Measurements from ENCODE around the gene OVCA2.

The OVCA2 gene

DNA sequence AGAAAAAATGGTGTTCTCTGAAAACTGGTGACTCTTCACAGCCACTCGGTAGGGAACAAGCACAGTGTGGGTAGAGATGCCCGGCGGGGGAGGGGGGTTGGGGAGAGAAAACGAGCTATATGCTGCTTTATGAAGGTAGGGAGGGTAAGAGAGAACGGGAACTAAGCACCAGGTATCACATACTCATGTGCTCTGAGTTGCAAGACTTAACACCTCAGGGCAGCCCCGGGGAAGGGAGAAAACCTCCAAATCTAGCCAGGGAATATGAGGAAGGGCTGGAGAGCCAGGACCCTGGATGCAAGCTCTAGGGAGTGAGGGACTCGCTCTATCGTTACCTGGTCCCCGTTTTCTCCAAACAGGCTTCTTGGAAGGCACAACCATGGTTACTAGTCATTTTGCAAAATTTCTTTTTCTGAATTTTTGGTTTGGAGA, 48.4 kb downstream of the OVCA2 start:
- H3K4me1 ChIP-seq (ENCODE audit: control insufficient read depth, insufficient read depth, low read length): peaks cover 4% of the 10 kb centered on the region; the same call in 1 of the 2 replicates
- no peak overlapping the region for H3K27ac ChIP-seq (ENCODE audit: extremely low read depth, low read depth, low read length)
- CTCF ChIA-PET: interaction anchor here (0.9 to 4.0 kb wide), 6 partner anchors 20 to 156 kb away, joined by 3 to 24 read pairs (median 4); no protein-coding TSS in a partner anchor
- no peaks in the 10 kb centered on the region for H3K9me3 ChIP-seq (ENCODE audit: control insufficient read depth, insufficient read depth, low read depth, low read length)
- H3K4me3 ChIP-seq (ENCODE audit: low read depth, low read length): no peak overlapping the region
- TF ChIP-seq, protein P1, sequence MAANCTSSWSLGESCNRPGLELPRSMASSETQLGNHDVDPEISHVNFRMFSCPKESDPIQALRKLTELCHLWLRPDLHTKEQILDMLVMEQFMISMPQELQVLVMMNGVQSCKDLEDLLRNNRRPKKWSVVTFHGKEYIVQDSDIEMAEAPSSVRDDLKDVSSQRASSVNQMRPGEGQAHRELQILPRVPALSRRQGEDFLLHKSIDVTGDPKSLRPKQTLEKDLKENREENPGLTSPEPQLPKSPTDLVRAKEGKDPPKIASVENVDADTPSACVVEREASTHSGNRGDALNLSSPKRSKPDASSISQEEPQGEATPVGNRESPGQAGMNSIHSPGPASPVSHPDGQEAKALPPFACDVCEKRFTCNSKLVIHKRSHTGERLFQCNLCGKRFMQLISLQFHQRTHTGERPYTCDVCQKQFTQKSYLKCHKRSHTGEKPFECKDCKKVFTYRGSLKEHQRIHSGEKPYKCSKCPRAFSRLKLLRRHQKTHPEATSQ (tag by site-specific recombination; IDR thresholded peaks at IDR 0.05): no peak
- TF ChIP-seq ZNF148 (tag by site-specific recombination; IDR thresholded peaks at IDR 0.05; ENCODE audit: borderline replicate concordance) (no peak), GFI1B (tag by site-specific recombination; IDR thresholded peaks at IDR 0.05) (no peak), ZNF76 (tag by site-specific recombination; IDR thresholded peaks at IDR 0.05; ENCODE audit: borderline replicate concordance, low read depth) (no peak), GLIS1 (tag by site-specific recombination; IDR thresholded peaks at IDR 0.05) (no peak), ZNF560 (tag by site-specific recombination; IDR thresholded peaks at IDR 0.05; ENCODE audit: borderline replicate concordance) (no peak), ZFP41 (tag by site-specific recombination; IDR thresholded peaks at IDR 0.05; ENCODE audit: borderline replicate concordance) (no peak), ZSCAN16 (tag by site-specific recombination; IDR thresholded peaks at IDR 0.05) (no peak), ZNF596 (tag by site-specific recombination; IDR thresholded peaks at IDR 0.05) (no peak), ZNF174 (tag by site-specific recombination; IDR thresholded peaks at IDR 0.05) (no peak), ZNF2 (tag by site-specific recombination; IDR thresholded peaks at IDR 0.05) (no peak), ZNF791 (tag by site-specific recombination; IDR thresholded peaks at IDR 0.05) (no peak), ZNF133 (tag by site-specific recombination; IDR thresholded peaks at IDR 0.05) (no peak), ZNF610 (tag by site-specific recombination; IDR thresholded peaks at IDR 0.05; ENCODE audit: borderline replicate concordance) (no peak), ZNF473 (tag by site-specific recombination; IDR thresholded peaks at IDR 0.05) (no peak), ZNF626 (tag by site-specific recombination; IDR thresholded peaks at IDR 0.05) (no peak), ZNF660 (tag by site-specific recombination; IDR thresholded peaks at IDR 0.05) (no peak), ZNF585B (tag by site-specific recombination; IDR thresholded peaks at IDR 0.05) (no peak)
- TF ChIP-seq, protein P2, sequence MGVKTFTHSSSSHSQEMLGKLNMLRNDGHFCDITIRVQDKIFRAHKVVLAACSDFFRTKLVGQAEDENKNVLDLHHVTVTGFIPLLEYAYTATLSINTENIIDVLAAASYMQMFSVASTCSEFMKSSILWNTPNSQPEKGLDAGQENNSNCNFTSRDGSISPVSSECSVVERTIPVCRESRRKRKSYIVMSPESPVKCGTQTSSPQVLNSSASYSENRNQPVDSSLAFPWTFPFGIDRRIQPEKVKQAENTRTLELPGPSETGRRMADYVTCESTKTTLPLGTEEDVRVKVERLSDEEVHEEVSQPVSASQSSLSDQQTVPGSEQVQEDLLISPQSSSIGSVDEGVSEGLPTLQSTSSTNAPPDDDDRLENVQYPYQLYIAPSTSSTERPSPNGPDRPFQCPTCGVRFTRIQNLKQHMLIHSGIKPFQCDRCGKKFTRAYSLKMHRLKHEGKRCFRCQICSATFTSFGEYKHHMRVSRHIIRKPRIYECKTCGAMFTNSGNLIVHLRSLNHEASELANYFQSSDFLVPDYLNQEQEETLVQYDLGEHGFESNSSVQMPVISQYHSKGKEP (tag by site-specific recombination; IDR thresholded peaks at IDR 0.05): no peak
- POLR2A ChIA-PET: interaction anchor here (0.7 kb wide), 2 partner anchors 175 to 1111 kb away, joined by 5 to 9 read pairs; no protein-coding TSS in a partner anchor
- peaks cover 0 to 21% of the 10 kb centered on the region in 2 experiments; a peak in 2 of 3 replicates for H3K36me3 ChIP-seq (ENCODE audit: control insufficient read depth in 2 of 2, insufficient read depth in 1 of 2, low read length in 2 of 2)

GRCh38 chr17:2090804-2091534, 49.1 kb downstream of the OVCA2 start:
- H3K4me3 ChIP-seq (ENCODE audit: low read depth, low read length): no peak overlapping the region
- no peaks in the 10 kb centered on the region for H3K9me3 ChIP-seq (ENCODE audit: control insufficient read depth, insufficient read depth, low read depth, low read length)
- H3K4me1 ChIP-seq (ENCODE audit: control insufficient read depth, insufficient read depth, low read length): peaks cover 4% of the 10 kb centered on the region; the same call in 1 of the 2 replicates
- no peak for TF ChIP-seq ZNF23 (tag by site-specific recombination; IDR thresholded peaks at IDR 0.05; ENCODE audit: borderline replicate concordance)
- H3K27ac ChIP-seq (ENCODE audit: extremely low read depth, low read depth, low read length): no peak overlapping the region
- ChIA-PET CTCF (interaction anchor here (0.8 to 4.0 kb wide), 10 partner anchors 20 to 155 kb away, joined by 3 to 24 read pairs (median 3); no protein-coding TSS in a partner anchor), POLR2A (interaction anchor here (0.7 kb wide), 1 partner anchor 43 kb away, joined by 4 read pairs; no protein-coding TSS in a partner anchor)
- peaks cover 0 to 17% of the 10 kb centered on the region in 2 experiments; a peak in 2 of 3 replicates for H3K36me3 ChIP-seq (ENCODE audit: control insufficient read depth in 2 of 2, insufficient read depth in 1 of 2, low read length in 2 of 2)
